ENCODE data around the gene PRR5.

Gene PRR5

DNA sequence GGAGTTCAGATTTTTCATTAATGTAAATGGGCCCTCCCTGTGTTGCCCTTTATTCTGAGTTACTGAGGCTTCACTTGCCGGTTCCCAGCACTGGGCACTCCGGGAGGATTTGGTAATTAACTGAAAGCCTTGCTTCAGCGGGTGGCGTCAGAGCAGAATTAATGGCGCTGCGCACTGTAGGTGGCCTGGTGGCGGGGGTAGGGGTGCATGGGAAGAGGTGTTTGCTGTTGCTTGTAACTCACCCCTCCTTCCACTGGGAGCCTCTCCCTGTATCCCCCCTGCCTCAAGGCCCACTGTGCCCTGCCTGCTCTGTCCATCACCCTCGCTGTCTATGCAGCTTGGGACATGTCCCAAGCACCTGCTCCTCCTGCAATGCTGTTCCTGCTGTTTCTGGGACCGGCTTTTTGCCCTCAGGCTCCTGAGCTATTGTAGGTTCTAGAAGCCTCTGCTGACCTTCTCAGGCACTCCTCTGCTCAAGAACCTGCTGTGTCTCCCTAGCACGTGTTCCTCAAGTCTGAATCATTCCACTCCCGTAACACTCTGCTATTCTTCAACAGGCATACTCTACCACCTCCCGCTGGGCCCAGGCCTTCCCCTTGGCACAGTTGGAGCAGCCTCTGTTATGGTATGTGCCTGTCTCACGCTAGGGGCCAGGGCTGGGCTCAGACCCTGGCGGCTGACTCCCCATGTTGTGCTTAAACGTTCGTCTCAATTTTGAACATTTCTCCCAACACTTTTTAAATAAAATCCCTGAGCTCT lies 74.8 kb downstream of the PRR5 start:
- Histone ChIP-seq H3K4me3 (ENCODE audit: low read length) (no peak overlapping the region), H3K4me1 (ENCODE audit: control insufficient read depth, low read length) (no peaks in the 10 kb centered on the region), H4K20me1 (ENCODE audit: control insufficient read depth, insufficient read depth, low read depth, low read length) (no peaks in the 10 kb centered on the region), H3K9me3 (ENCODE audit: control insufficient read depth, insufficient read depth, low read length) (no peaks in the 10 kb centered on the region), H3K27me3 (ENCODE audit: control insufficient read depth, low read length) (no peaks in the 10 kb centered on the region), H3K9me2 (replicated peaks; ENCODE audit: control insufficient read depth, low read length) (no peaks in the 10 kb centered on the region), H3F3A (ENCODE audit: control insufficient read depth, insufficient read depth) (no peaks in the 10 kb centered on the region), H3K27ac (ENCODE audit: low read depth, low read length) (no peak overlapping the region), H3K36me3 (ENCODE audit: control insufficient read depth, low read length) (no peaks in the 10 kb centered on the region), H3K79me2 (ENCODE audit: control insufficient read depth, low read length) (no peaks in the 10 kb centered on the region), H3K4me2 (ENCODE audit: low read length) (no peak overlapping the region)
- no peak for TF ChIP-seq EZH2phosphoT487 (IDR thresholded peaks at IDR 0.05; ENCODE audit: borderline replicate concordance, low read length)
- TF ChIP-seq, protein P1, sequence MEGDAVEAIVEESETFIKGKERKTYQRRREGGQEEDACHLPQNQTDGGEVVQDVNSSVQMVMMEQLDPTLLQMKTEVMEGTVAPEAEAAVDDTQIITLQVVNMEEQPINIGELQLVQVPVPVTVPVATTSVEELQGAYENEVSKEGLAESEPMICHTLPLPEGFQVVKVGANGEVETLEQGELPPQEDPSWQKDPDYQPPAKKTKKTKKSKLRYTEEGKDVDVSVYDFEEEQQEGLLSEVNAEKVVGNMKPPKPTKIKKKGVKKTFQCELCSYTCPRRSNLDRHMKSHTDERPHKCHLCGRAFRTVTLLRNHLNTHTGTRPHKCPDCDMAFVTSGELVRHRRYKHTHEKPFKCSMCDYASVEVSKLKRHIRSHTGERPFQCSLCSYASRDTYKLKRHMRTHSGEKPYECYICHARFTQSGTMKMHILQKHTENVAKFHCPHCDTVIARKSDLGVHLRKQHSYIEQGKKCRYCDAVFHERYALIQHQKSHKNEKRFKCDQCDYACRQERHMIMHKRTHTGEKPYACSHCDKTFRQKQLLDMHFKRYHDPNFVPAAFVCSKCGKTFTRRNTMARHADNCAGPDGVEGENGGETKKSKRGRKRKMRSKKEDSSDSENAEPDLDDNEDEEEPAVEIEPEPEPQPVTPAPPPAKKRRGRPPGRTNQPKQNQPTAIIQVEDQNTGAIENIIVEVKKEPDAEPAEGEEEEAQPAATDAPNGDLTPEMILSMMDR (IDR thresholded peaks at IDR 0.05; ENCODE audit: low read depth, low read length, poor library complexity, severe bottlenecking): no peak

- no peaks in the 10 kb centered on the region for H3K36me3 ChIP-seq (ENCODE audit: control insufficient read depth, low read length)
- H3K27me3 ChIP-seq (ENCODE audit: control insufficient read depth, low read length): no peaks in the 10 kb centered on the region
- H3K4me3 ChIP-seq (ENCODE audit: low read length): no peak overlapping the region
- no peaks in the 10 kb centered on the region for H3K79me2 ChIP-seq (ENCODE audit: control insufficient read depth, low read length)
- no peaks in the 10 kb centered on the region for H3K4me1 ChIP-seq (ENCODE audit: control insufficient read depth, low read length)
- no peaks in the 10 kb centered on the region for H3F3A ChIP-seq (ENCODE audit: control insufficient read depth, insufficient read depth)
- no peaks in the 10 kb centered on the region for H3K9me3 ChIP-seq (ENCODE audit: control insufficient read depth, insufficient read depth, low read length)
- H3K4me2 ChIP-seq (ENCODE audit: low read length): no peak overlapping the region
- H4K20me1 ChIP-seq (ENCODE audit: control insufficient read depth, insufficient read depth, low read depth, low read length): no peaks in the 10 kb centered on the region
- no peaks in the 10 kb centered on the region for H3K9me2 ChIP-seq (replicated peaks; ENCODE audit: control insufficient read depth, low read length)
- H3K27ac ChIP-seq (ENCODE audit: low read depth, low read length): no peak overlapping the region
- TF ChIP-seq, protein P1 (IDR thresholded peaks at IDR 0.05; ENCODE audit: low read depth, low read length, poor library complexity, severe bottlenecking): no peak
- TF ChIP-seq EZH2phosphoT487 (IDR thresholded peaks at IDR 0.05; ENCODE audit: borderline replicate concordance, low read length): no peak
Observed at GRCh38 chr22:44777364-44777755, 75.4 kb downstream of the PRR5 start.

- Histone ChIP-seq H3K79me2 (ENCODE audit: control insufficient read depth, low read length) (no peaks in the 10 kb centered on the region), H3K9me2 (replicated peaks; ENCODE audit: control insufficient read depth, low read length) (no peaks in the 10 kb centered on the region), H3K36me3 (ENCODE audit: control insufficient read depth, low read length) (no peaks in the 10 kb centered on the region), H3K27ac (ENCODE audit: low read depth, low read length) (no peak overlapping the region), H3F3A (ENCODE audit: control insufficient read depth, insufficient read depth) (no peaks in the 10 kb centered on the region), H4K20me1 (ENCODE audit: control insufficient read depth, insufficient read depth, low read depth, low read length) (no peaks in the 10 kb centered on the region), H3K9me3 (ENCODE audit: control insufficient read depth, insufficient read depth, low read length) (no peaks in the 10 kb centered on the region), H3K4me2 (ENCODE audit: low read length) (no peak overlapping the region), H3K27me3 (ENCODE audit: control insufficient read depth, low read length) (no peaks in the 10 kb centered on the region), H3K4me3 (ENCODE audit: low read length) (no peak overlapping the region), H3K4me1 (ENCODE audit: control insufficient read depth, low read length) (no peaks in the 10 kb centered on the region)
- TF ChIP-seq, protein P1 (IDR thresholded peaks at IDR 0.05; ENCODE audit: low read depth, low read length, poor library complexity, severe bottlenecking): no peak
- TF ChIP-seq EZH2phosphoT487 (IDR thresholded peaks at IDR 0.05; ENCODE audit: borderline replicate concordance, low read length): no peak
Observed at GRCh38 chr22:44780876-44781449, 79.0 kb downstream of the PRR5 start.

Measured in DOHH2 (cell line).